AG10803 (cell line): ENCODE results near the gene RAB14.
A peak's percentile ranks its signal among the peaks of the same experiment; 100 is the strongest.

ENCODE experiments used
- DNase-seq: peaks from one replicate; pipeline ENCODE4 v3.0.0; 2010; ENCODE audit warnings: low read depth
- H3K4me3 ChIP-seq: 2 replicates; pipeline ENCODE4 v1.5.1; 2011; ENCODE audit warnings: mild to moderate bottlenecking, low read length, control low read depth
- CTCF ChIP-seq: conservative IDR thresholded peaks from 2 replicates; pipeline ENCODE4 v1.5.1; 2011; ENCODE audit warnings: mild to moderate bottlenecking, low read length, control low read depth, inconsistent platforms

RAB14 gene

DNA sequence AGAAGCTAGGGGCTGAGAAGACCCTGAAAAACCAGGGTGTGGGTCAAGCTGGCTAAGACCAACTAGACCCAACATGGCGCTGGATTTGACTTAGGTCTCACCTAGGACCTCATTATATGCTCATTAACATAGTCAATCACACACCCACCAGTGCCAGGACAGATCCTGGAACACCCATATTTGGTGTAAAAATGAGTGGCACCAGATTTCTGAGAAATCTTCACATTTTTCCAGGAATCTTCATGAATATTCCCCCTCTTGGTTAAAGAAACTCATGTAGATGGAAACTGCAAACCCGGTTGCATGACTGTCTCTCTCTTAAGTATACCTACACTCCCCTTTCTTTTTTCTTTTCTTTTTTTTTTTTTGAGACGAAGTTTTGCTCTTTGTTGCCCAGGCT lies 17.9 kb upstream of the RAB14 start:
- H3K4me3 ChIP-seq = no peak overlapping the region
- no peak for DNase-seq
- no peak for TF ChIP-seq CTCF

DNA sequence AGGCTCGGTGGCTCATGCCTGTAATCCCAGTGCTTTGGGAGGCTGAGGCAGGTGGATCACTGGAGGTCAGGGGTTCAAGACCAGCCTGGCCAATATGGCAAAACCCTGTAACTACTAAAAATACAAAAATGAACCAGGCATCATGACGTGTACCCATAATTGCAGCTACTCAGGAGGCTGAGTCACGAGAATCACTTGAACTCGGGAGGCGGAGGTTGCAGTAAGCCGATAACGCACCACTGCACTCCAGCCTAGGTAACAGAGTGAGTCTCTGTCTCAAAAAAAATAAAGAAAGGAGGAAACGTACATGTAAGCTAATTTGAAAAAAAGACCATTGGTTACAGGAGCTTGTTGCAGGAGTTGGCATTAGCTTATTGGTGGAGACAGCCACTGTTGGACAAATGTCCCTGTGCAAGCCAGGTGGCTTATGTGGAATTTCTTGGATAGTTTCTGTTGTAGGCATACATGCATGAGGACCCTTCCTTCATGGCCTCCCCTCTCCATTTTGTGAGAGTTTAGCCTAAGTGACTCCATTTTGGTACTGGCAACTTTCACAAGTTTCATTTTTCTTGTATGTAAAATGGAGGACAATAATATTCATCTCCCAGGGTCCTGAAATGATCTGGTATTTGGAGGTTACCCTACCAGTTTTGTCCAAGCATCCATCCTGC lies 16.8 kb upstream of the RAB14 start:
- DNase-seq = no peak
- H3K4me3 ChIP-seq = no peak overlapping the region
- no peak for TF ChIP-seq CTCF

DNA sequence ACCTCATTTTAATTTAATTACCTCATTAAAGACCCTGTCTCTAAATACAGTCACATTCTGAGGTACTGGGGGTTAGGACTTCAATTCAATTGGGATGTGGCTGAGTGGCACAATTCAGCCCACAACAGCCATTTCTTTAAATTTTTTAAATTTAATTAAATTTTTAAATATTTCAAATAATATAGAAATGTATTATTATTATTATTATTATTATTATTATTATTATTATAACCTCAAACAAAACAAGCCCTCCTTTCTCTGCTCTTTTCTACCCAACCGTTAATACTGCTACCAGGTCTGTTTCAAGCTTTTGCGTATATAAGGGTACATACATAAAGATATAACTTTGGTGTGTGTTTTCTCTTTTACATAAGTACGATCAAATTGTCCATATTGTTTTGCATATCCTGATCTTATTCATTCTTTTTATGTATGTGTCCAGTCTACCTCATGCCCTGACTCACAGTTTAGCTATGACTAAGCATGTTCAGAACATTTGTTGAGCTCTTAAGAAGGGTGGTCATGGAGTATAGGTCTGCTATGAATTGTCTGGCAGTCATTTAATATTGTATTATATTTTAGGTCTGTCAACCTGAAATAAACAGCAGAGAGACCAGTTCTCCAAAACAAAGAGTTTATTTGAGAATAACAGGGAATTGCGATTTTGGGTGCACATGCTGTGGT lies 16.1 kb upstream of the RAB14 start:
- H3K4me3 ChIP-seq = no peak overlapping the region
- DNase-seq = no peak
- no peak for TF ChIP-seq CTCF

GRCh38 chr9:121216271-121216805 lies 14.7 kb upstream of the RAB14 start:
- TF ChIP-seq CTCF = no peak
- no peak overlapping the region for H3K4me3 ChIP-seq
- no peak for DNase-seq

- no peak for DNase-seq
- no peak for TF ChIP-seq CTCF
- H3K4me3 ChIP-seq = no peak overlapping the region
Observed at GRCh38 chr9:121214005-121214404, 12.3 kb upstream of the RAB14 start.

GRCh38 chr9:121213136-121213806 lies 11.6 kb upstream of the RAB14 start:
- DNase-seq = peak; percentile 87
- TF ChIP-seq CTCF = peak; percentile 98
- H3K4me3 ChIP-seq = no peak overlapping the region
